Stimulated activated CD8-positive, alpha-beta memory T cell treated with anti-CD3 and anti-CD28 coated beads, Interleukin-4, amount 100 ng/mL, for 4 hours (primary cell): ENCODE results near the gene CBX4.

Source experiments
- DNase-seq, 2 donors: peaks; one replicate each; pipeline ENCODE4 v3.0.0-alpha.2; 2020; ENCODE audit warnings: low read depth in 2 of 2, low spot score in 1 of 2

CBX4 gene

DNA sequence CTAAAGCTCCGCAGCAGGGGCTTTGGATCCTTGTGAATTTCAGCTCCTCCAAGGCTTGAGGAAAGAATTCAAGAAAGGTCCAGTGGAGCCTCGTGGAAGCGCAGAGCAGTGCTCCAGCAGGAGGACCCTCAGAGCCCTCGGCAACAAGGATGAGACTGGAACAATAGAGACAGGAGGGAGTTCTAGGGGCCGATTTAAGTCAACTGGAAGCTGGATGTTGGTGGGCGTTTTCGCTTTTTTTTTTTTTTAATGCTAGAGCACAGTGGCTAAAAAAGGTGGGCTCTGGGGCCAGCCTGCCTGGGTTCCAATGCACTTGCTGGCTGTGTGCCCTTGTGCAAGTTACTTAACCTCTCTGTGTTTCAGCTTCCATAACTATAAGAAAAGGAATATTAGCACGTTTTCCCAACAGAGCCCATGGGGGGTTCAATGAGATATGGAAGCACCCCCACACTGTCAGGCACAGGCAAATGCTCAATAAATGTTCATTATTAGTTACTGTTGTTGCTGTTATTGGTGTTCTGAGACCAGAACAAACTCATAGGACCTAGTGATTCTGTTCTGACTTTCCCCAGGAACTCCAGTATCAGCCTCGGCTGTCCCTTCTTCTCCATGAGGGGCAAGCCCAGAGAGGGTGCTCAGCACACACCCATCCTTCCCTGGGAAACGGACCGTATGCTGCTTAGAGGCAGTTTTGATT is 37.1 kb downstream of the CBX4 start:
- DNase-seq: no peak

DNA sequence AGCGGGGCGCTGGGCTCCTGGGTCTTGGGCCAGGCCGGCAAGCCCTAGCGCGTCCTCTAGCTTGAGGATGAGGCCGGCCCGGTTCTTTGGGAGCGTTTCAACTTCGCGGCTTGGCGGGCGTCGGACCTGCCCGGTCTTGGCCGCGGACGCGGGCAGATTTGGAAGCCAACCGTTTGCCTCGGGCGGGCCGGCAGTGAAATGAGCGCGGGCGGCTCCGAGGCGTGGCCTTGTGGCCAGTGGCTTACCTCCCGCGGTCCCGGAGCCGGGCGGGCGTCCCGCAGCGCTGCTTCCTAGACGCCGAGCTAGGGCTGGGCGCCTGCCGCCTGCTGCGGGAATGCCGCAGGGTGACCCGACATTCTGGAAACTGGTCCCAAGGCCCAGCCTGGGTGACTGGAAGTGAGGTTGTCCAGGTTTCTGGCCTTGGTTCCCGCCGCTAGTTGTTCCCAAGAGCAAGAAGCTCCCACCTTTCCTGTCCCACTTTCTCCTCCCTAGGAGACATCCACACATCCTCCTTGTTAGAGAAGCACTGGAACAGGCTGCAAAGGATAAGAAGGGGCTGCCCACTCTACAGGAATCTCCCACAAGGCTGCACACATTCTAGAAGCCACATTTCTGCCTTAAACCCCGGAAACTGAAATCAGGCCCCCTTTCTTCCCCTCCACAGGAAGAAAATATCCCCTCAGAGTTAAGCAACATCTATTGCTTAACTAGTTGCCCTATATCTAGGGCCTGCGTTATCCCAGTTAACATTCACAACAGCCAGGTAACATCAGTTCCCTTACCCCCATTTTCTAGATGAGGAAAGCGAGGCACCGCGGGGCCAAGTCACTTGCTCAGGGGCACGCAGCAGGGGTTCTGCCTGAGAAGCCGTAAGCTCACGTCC is 37.8 kb downstream of the CBX4 start:
- no peak for DNase-seq

DNA sequence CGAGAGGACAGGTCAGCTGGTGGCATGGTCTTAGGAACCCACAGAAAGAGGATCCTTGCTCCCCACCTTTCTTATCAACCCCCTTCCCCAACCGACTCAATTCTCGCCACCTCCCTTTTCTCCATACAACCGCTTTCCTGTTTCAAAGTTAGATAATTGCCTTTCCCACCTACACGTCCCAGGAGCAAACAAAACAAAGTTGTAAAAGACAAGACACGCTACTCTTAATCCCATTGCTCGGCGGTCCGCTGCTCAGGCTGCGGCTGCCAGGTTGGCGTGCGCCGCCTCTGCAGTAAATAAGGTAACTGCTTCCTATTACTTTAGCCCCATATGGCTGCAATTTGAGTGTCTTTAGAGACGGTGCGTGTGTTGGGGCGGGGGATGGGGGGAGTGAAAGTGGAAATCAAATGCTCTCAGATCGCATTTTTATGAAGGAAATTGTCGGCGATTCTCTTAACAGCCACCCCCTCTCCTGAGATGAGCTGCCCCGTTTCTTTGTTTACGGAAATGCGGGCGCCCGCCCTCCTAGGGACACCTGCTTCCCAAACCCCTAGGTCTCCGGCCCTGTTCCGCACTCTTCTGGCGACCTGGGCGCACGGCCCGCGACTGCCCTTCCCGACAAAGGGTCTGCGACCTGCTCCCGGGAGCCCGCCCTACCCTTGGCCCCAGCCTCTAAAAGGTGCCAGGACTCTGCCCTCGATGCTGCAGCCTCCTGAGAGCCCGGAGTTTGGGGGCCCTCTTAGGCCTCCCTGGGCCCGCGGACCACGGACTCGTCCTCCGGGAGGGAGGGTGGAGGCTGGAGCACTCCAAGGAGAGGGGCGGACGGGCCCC is 38.7 kb downstream of the CBX4 start:
- no peak for DNase-seq

DNA sequence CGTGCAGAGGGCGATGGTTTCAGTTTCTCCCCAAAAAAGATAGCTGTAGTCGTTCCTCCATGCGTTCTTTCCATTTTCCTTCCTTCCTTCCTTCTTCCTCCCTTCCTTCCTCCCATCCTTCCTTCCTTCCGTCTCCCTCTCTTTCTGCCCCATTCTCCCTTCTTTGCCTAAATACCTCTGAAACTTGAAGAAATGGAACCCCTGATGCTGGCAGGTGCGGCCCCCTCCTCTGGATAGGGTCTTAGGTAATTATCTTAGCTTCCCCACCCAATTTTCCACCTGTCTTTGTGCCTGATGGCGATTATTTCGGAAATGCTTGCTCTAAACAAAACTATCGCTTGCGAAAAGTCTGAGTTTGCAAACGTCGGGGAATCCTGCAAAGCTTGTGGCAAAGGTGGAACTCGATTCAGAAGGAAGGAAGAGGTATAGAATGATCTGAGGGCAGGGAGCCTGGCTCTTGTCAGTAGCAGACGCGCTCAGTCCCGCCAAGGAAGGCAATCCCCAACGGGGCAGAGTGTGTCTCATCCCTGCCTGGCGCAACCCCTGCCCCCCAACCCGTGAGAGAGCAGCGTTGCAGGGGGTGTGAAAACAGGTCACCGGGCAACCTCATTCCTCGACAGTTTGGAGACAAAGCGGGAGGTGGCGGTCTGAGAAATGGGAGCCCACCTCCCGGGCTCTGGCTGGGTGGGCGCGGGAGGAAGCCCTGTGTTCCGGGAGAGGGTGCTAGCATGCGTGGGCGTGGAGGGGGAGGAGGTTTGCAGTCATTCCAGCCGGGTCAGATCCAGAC is 39.5 kb downstream of the CBX4 start:
- DNase-seq: no peak

DNA sequence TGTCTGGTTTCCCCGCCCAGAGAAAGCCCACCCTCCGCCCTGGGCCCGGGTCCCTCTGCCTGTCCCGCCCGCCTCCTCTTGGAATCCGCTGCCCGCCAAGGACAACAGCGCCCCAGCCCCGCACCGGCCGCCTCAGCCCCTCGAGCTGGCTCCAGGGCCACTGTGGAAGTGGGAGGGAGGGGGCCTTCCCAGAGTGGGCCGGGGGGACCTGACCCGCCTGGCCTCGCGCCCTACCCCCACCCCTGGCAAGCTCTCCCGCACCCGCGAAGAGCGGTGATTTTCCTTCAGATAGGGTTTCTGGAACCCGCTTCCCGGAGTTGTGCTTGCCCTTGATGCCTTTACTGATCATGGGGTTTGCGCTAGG is 40.1 kb downstream of the CBX4 start:
- DNase-seq: no peak

DNA sequence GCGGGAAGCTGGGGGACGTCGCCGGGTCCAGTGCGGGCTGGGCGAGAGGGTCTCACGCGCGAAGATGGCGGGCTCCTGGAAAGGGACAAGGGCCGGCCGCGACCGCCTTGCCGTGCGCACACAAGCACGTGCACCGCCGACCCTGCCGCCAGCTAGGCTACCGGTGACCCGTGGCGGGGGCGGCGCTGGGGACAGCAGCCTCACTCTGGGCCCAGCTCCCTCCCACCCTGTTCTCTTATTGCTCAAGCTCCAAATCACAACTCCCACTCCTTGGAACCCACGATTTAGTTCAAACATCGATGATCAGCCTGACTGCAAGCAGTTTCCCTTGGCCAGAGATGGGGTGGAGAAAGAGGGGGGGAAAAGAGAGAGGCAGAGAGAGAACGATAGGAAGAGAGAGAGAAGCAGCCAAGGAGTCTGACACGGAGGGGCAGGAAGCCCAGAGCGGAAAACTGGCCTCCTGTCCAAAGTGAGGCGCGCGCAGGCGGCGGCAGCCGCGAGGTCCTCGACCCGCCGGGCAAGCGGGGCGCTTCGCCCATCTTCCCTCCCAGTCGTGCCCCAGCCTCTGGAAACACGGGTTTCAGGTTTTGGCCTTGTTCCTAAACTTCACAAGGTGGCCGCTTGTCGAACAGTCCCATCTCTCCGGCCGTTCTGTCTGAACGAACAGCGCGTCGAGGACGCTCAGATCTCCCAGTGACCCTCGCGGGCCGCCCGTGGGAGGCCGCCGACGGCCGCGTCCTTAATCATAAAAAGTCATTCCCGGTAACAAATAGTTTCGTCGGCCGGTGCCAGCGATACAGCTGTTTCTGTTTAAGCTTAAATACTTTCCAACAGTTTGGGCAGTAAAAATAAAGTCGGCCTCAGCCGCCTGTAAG is 40.7 kb downstream of the CBX4 start:
- DNase-seq: no peak

DNA sequence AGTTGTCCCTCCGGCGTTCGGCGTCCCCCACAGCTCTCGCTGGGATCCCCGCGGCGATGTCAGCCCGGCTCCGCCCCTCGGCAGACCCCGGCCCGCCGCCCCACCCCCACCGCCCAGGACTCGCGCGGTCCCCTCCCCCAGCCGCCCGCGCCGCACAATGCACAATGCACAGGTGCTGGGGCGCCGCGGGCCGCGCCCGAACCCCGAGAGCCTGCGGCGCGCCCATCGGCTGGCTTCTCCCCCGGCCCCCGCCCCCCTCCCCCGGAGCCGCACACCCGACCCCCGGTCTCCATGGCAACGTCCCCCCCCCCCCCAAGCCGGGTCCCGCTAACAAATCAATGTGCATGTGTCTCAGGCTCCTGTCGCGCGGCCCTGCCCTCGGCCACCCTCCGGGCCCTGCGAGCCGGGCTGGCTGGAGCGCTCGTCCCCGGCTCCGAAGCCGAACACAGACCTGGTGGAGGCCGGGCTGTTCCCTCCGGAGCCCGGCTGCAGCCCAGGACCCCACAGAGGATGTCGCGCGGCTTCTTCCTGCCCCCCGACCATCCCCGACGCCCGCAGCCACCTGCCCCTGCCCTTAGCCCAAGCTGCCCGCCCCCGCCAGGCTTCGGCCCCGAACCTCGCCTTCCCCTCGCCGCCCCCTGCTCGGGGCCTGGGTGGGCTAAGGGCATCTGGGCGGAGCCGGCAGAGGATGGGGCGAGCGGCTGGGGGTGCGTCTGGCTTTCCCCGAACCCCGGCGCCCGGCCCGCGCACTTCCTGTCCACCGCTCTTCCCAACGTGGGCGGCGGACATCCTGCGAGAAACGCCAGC is 41.5 kb downstream of the CBX4 start:
- no peak for DNase-seq

DNA sequence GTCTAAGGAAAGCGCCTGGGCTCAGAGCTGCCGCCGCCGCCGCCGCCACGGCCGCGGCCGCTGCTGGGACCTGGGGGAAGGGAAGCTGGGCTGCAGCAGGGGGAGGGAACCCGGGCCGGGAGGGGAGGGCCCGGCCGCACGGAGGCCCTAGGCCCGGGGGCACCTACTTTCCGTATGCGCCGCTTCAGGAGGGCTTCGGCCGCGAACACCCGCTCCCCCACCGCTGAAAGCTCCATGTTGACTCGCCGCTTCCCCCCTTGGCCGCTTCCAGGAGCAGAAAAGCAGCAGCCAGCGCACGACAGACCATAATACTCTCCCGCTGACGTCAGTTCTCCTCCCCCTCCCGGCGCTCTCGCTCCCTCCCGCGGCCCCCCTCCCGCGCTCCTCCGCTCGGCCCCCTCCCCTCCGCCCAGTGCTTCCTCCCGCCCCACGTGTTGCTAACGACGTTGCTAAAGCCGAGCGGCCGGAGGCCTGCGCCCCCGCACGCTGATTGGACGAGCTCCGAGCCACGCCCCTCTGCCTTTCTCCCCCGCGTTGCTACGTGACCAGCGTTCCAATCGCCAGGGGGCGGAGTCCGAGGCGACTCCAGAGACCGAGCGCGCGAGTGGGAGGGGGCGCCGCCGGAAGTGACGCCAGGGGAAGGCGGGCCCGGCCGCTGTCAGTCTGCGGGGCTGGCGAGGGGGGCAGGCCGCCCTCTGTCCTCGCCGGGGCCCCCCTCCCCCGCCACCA is 42.3 kb downstream of the CBX4 start, which contains the start of gene CBX8:
TSS of gene CBX8 (minus strand) at position 315 of the 729 bp plus-strand sequence. CDS start at position 236, 79 bp downstream.
- DNase-seq: peak; percentile 96 to 99

DNA sequence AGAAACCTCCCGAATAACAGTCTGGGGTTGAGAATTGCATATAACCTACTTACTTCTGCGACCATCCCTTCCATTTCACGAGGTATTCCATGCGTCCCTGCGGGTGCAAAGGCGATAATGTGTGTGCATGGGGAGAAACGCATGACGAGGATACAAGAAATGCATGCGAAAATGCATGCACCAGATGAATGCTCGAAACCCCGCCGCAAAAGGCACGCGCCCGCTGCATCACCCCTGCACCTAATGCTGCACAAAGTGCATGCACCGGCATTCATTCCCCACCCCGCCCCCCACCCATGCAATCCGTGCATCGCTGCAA is 42.8 kb downstream of the CBX4 start:
- no peak for DNase-seq

DNA sequence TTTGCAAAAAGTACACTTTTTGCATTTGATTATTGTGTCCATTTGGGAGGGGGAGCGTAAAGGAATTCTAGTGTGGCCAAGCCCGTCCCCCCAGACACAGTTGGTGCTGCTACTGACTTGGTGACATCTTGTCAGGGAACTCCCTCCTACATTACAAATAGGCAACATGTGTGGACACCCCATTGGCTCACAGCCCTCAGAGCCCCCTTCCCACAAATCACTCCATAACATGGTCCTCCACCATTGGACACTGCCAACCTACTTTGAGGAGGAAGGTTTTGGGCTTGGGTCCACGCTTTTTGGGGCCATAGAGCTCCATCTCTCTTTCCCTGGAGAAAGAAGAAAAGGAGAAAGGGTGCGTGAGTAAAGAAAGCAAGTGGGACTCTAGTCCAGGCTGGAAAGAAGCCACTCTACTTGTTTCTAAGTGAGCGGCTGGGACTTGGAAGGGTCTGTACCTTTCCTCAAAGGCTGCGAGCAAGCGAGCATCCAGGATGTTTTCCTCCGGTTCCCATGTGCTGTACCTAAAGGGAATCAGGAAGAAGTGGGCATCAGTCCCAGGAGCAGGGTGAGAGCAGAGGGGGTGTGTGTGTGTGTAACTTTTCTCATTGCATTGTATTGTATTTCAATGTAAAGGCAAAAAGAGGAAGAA is 43.3 kb downstream of the CBX4 start:
- DNase-seq: no peak

DNA sequence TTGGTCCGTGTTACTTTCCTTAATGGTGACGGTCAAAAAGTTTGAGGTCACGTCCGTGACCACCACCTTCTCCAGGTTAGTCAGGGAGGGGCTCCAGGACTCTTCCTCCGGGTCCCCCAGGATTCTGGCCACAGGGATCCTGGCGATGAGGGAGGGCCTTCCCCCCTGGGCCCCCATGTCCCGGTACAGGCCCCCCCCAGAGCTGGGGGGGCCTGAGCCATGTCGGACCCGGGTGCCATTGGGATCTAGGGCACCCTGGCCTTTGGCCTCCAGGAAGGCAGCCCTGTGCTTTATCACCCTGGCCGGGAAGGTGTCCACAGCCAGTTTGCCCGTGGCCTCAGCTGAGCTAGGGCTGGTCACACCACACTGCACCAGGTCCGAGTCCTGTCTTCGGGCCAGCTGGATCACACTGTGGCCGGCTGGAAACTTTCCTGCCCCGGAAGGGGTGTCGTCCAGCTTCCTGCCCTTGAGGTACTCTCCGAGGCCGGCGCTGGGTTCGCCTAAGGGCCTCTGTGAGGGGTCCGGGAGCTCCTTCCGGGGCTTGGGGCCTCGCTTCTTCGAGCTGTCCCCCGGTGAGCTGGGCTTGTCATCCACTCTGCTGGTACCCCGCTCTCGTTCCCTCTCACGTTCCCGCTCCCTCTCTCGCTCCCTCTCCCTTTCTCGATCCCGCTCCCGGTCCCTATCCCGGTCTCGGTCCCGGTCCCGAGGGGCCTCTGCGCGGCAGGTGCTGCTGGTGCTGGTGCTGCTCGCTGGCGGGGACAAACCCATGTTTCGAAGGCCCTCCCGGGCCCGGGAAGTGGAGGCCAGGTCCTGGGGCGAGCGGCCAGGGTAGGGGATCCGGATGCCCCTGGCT is 44.4 kb downstream of the CBX4 start:
- no peak for DNase-seq

DNA sequence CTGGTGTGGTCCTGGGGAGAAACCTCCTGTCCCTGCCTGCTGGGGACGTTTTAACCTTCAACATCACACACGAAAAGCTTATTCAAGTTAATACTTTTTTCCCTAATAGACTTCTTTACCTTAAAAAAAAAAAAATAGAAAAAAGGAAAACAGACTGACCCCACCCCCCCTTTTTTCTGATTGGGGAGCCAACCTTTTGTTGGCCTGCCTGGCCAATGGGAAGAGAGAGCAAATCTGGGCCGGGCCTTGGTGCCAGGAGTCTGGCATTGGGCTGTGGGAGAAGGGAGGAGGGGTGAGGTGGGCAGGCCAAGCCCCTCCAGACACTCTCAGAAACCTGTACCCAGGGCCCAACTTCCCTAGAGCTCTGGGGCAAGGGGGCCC is 45.3 kb downstream of the CBX4 start:
- no peak for DNase-seq

DNA sequence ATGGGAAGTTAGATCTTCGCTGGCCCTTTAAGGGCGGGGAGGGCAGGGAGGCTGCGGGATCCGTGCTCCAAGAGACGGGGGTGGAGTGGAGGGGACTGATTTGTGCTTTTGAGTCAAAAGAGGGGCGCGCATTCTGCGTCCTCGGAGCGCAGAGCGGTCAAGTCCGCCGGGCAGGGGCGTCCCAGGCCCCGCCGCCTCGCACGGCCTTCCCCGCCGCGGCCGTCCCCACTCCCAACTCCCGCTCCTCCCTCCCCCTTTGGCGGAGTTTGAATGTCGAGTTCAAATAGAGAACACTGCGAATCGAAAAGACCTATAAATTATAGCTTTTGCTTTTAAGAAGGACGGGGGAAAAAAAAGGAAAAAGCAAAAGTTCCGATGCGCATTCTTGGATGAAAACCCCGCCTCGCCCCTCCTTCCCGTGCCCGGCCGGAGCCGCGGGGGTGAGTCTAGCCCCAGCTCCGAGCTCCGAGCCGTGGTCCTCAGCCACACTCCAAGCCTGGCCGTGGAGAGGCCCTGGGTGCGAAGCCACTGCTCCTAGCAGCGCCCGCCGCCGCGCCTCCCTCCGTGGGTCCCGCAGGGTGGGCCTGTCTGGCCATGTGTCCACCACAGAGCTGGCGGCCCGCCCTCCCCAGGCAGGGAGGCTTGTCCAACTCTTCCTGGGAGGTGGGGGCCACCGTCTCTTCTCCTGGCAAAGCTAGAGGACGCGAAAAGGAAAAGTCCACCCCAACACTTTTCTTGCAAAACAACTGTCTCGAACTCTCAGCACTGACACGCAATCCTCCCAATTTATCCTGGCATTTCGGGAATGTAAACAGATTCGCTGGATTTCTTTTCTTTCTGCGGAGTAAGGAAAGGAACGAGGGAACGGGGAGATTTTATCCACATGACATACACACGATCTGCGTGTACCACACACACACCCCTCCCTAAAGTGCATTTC is 46.0 kb downstream of the CBX4 start:
- no peak for DNase-seq

DNA sequence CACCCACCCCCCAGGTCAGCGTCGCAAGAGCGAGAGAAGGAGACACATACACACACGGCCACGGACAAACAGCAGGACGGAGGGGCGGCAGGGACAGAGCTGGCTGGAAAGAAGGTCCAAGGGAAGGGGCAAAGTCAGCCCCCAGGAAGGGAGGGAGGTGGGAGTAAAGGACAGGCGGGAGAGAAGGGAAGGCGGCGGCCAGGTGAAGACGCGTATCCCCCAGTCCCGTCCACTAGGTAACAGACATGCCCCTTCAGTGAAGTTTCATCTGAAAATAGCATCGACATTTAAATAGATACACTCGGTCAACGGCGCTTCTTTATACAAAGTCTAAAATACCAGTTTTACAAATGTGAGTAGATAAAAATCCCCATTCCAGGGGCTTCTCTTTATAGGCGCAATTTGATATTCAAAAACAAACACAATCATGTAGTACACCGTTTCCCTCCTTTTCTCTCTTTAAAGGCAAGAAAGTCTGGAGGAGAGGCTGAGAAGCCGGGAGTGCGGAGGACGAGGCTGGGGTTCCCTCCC is 46.8 kb downstream of the CBX4 start:
- no peak for DNase-seq

DNA sequence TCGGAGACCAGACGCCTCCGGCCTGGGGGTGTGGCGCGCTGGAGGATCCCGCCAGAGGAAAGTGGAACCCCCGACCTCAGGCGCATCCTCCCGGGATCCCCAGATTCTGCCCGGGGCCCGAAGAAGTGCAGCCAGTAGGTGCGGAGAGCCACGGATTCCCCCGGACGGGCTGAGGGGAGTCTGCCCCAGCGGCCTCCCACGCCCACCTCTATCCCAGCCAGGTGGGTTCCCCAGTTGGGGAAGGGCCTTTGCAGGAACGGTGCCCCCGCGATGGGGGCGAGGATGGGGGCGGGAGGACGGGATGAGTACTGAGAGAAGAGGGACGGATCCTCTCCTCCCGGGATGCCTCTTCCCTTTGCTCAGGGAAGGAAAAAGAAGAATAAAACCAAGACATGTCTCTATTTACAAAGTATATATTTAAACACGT is 47.5 kb downstream of the CBX4 start:
- no peak for DNase-seq
